SHP77 treated with DMSO at 0.1 percent for 48 hours (cell line): ENCODE data around the gene GAREM1.

Source experiments
- DNase-seq: peaks from one replicate; lab custom pipeline; 2025; lab: John Stamatoyannopoulos, UW

Gene GAREM1

GRCh38 chr18:32290810-32291209, 179.9 kb downstream of the GAREM1 start:
- DNase-seq = no peak

- peak; percentile 48 for DNase-seq
Measured at GRCh38 chr18:32289483-32290075, 181.1 kb downstream of the GAREM1 start.

GRCh38 chr18:32287873-32288272, 182.8 kb downstream of the GAREM1 start:
- no peak for DNase-seq

GRCh38 chr18:32287249-32287648, 183.4 kb downstream of the GAREM1 start:
- no peak for DNase-seq

GRCh38 chr18:32286749-32287148, 183.9 kb downstream of the GAREM1 start:
- DNase-seq = no peak

- no peak for DNase-seq
Measured at GRCh38 chr18:32284284-32284683, 186.4 kb downstream of the GAREM1 start.

- no peak for DNase-seq
Measured at GRCh38 chr18:32280911-32281310, 189.8 kb downstream of the GAREM1 start.

GRCh38 chr18:32280188-32280783, 190.4 kb downstream of the GAREM1 start:
- no peak for DNase-seq

- no peak for DNase-seq
Measured at GRCh38 chr18:32278177-32278799, 192.4 kb downstream of the GAREM1 start.

GRCh38 chr18:32277549-32277948, 193.1 kb downstream of the GAREM1 start:
- DNase-seq = no peak

- DNase-seq = no peak
Measured at GRCh38 chr18:32276906-32277305, 193.8 kb downstream of the GAREM1 start.

GRCh38 chr18:32276256-32276655, 194.4 kb downstream of the GAREM1 start:
- no peak for DNase-seq

- DNase-seq = no peak
Measured at GRCh38 chr18:32275221-32275620, 195.5 kb downstream of the GAREM1 start.

GRCh38 chr18:32274307-32274706, 196.4 kb downstream of the GAREM1 start:
- no peak for DNase-seq

GRCh38 chr18:32271672-32272208, 198.9 kb downstream of the GAREM1 start:
- DNase-seq = peak; percentile 27

GRCh38 chr18:32270341-32270740, 200.3 kb downstream of the GAREM1 start:
- no peak for DNase-seq

GRCh38 chr18:32267463-32267862, 203.2 kb downstream of the GAREM1 start:
- peak; percentile 84 for DNase-seq

GRCh38 chr18:32264401-32264800, 206.3 kb downstream of the GAREM1 start:
- DNase-seq = no peak

- no peak for DNase-seq
Measured at GRCh38 chr18:32262092-32262491, 208.6 kb downstream of the GAREM1 start.

GRCh38 chr18:32261003-32261402, 209.7 kb downstream of the GAREM1 start:
- DNase-seq = no peak

GRCh38 chr18:32259553-32259952, 211.1 kb downstream of the GAREM1 start:
- no peak for DNase-seq

GRCh38 chr18:32258558-32259204, 212.0 kb downstream of the GAREM1 start:
- DNase-seq = no peak

- DNase-seq = no peak
Measured at GRCh38 chr18:32258148-32258547, 212.5 kb downstream of the GAREM1 start.
